Stomach (tissue), 9 donors: ENCODE results near the gene C2CD3. TPM values are rescaled to one million over a fixed set of nuclear protein-coding genes. Genes with fewer than 3 reads are reported as not detected.

ENCODE experiments used
- DNase-seq, 2 donors: peaks; one replicate each; pipeline versions ENCODE4 v3.0.0 to v3.0.0-alpha.2; 2013 to 2019
- H3K27ac ChIP-seq, 5 donors: fragments of 200-600 bp in 4 of 5; sonication (generic) in 4 of 5; one replicate each; pipeline ENCODE4 v1.5.1; 2013 to 2019; ENCODE audit warnings: mild to moderate bottlenecking in 1 of 5, moderate library complexity in 1 of 5
- H3K27me3 ChIP-seq, 3 donors: fragments of 200-600 bp; sonication (generic); one replicate each; pipeline ENCODE4 v1.5.1; 2017 to 2019; ENCODE audit warnings: mixed run types in 1 of 3
- H3K36me3 ChIP-seq, 4 donors: fragments of 200-600 bp; sonication (generic); 1 replicate in 3 of 4; 2 replicates in 1 of 4; pipeline ENCODE4 v1.5.1; 2016 to 2019
- H3K4me1 ChIP-seq, 4 donors: fragments of 200-600 bp; sonication (generic); one replicate each; pipeline ENCODE4 v1.5.1; 2016 to 2019
- H3K4me3 ChIP-seq, 4 donors: fragments of 200-600 bp; sonication (generic) in 3 of 4; one replicate each; pipeline ENCODE4 v1.5.1; 2016 to 2019; ENCODE audit warnings: mild to moderate bottlenecking in 1 of 4
- H3K9me3 ChIP-seq, 4 donors: fragments of 200-600 bp; sonication (generic); one replicate each; pipeline ENCODE4 v1.5.1; 2016 to 2019
- CTCF ChIP-seq, 7 experiments: fragments of 450-650 bp in 4 of 7; fragments of 200-600 bp in 3 of 7; sonication (generic) in 3 of 7; IDR thresholded peaks; one replicate each; pipeline ENCODE4 v1.5.1; 2016 to 2019; ENCODE audit warnings: antibody characterized with exemption in 7 of 7, control low read depth in 2 of 7, mild to moderate bottlenecking in 1 of 7
- EP300 ChIP-seq: sonication (generic); formaldehyde crosslinking; IDR thresholded peaks from one replicate; pipeline ENCODE4 v1.6.1; 2017; ENCODE audit warnings: antibody characterized with exemption
- POLR2A ChIP-seq, 4 donors: fragments of 450-650 bp; IDR thresholded peaks; one replicate each; pipeline ENCODE4 v1.6.1; 2016; ENCODE audit warnings: antibody characterized with exemption in 4 of 4, control low read depth in 2 of 4, mild to moderate bottlenecking in 1 of 4, moderate library complexity in 1 of 4
- POLR2AphosphoS5 ChIP-seq, 3 donors: sonication (generic); formaldehyde crosslinking; IDR thresholded peaks; one replicate each; pipeline ENCODE4 v1.6.1; 2016; ENCODE audit warnings: antibody characterized with exemption in 3 of 3
- WGBS, 5 donors: extraction: QIAGEN DNeasy Blood & Tissue Kit in 3 of 5; methylation state at CpG; one replicate each; pipeline versions ENCODE4 v1.1.5 to v1.1.7; 2013 to 2018; 5-methylcytosine and 5-hydroxymethylcytosine counted together
- intact Hi-C: fragments of 100-400 bp; cut with DNase I; formaldehyde crosslinking; loops from one replicate; pipeline ENCODE4 v1.15.1; 2023; ENCODE audit warnings: low total_unique reads
- polyA plus RNA-seq, 3 donors: library from polyadenylated mRNA; stranded (reverse); fragments of 200-250 nt; gene quantifications; one replicate each; pipeline ENCODE4 v1.2.3, GENCODE V29; 2013
- total RNA-seq, 5 donors: library from RNA; depleted of rRNA; stranded (reverse); fragments of >200 nt; gene quantifications; one replicate each; pipeline versions ENCODE4 v1.1.0 to v1.2.3, GENCODE V29; 2014 to 2016
- donor health status: healthy with polysubstance abuse.
- donor health status: Bipolar disorder and iron deficiency.
- donor health status: healthy.

C2CD3 gene
- total and polyA plus RNA-seq, 8 donors = 5.6 to 176 (median 38.6) TPM

DNA sequence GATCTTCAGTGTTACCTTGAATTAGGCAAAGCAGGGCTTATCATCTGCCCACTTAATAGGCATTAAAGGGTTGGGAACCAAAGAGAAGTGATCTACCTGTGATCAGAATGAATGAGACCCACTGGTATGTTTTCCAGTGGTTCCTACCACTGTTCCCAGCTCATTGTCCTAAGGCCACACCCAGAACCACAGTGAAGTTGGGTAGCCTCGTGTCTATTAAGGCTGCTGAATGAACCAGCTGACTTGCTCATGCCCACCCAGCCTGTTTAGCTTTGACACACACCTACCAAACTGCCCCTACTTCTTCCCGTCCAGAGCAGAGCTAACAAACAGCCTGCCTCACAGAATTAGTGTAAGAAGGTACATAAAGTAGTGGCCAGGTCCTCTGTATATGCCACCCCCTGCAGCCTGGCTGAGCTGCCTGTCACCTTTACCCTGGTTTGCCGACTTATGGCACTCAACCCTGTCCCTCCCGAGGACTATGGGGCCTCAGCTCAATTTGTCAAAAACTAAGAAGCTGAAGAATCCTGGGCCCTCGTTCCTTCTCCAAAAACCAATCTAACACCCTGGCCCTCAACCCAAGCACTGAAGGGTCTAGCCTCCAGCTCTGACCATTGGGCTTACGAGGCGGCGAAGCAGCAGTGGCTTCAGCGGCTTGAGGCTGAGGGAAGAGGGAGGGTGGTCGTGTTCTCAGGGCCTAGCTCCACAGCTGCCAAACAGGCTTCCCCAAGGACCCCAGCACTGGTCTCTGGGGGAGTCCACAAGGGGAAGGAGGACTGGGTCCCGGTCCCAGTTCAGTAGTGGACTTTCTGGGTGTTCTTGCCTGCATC is 198.0 kb downstream of the C2CD3 start:
- TF ChIP-seq POLR2A (IDR thresholded peaks at IDR 0.05) = no peak
- no peak for TF ChIP-seq CTCF (IDR thresholded peaks at IDR 0.05)
- TF ChIP-seq POLR2AphosphoS5 (IDR thresholded peaks at IDR 0.05) = no peak
- TF ChIP-seq EP300 = no peak
- 65 to 78% (median 67%) methylated on average over 10 to 11 of the region's 11 CpGs for WGBS, 5 donors
- peak in 1 of 2 donors; percentile 46 for DNase-seq
- Histone ChIP-seq H3K27me3 (no peaks in the 10 kb centered on the region), H3K9me3 (no peaks in the 10 kb centered on the region), H3K27ac (peak overlapping the region in 3 of 5 donors; percentile 27 to 62 (median 49)), H3K4me1 (peaks cover 0 to 40% (median 19%) of the 10 kb centered on the region in 4 donors), H3K36me3 (peaks cover 17 to 48% (median 37%) of the 10 kb centered on the region in 4 donors), H3K4me3 (no peak overlapping the region)
- intact Hi-C loops = loop anchor here (10.0 kb wide), 1 partner anchor 52 kb away; no protein-coding TSS in a partner anchor

GRCh38 chr11:73972187-73972586 is 198.6 kb downstream of the C2CD3 start:
- Histone ChIP-seq H3K36me3 (peaks cover 17 to 41% (median 31%) of the 10 kb centered on the region in 4 donors), H3K27ac (no peak overlapping the region), H3K27me3 (no peaks in the 10 kb centered on the region), H3K4me1 (peaks cover 0 to 38% (median 18%) of the 10 kb centered on the region in 4 donors), H3K9me3 (no peaks in the 10 kb centered on the region), H3K4me3 (no peak overlapping the region)
- TF ChIP-seq POLR2A (IDR thresholded peaks at IDR 0.05) (no peak), POLR2AphosphoS5 (IDR thresholded peaks at IDR 0.05) (no peak), CTCF (IDR thresholded peaks at IDR 0.05) (no peak), EP300 (no peak)
- DNase-seq = no peak
- intact Hi-C loops = loop anchor here (10.0 kb wide), 1 partner anchor 53 kb away; no protein-coding TSS in a partner anchor
- WGBS, 5 donors = 85 to 100% (median 96%) methylated on average over 1 of the region's 1 CpG

DNA sequence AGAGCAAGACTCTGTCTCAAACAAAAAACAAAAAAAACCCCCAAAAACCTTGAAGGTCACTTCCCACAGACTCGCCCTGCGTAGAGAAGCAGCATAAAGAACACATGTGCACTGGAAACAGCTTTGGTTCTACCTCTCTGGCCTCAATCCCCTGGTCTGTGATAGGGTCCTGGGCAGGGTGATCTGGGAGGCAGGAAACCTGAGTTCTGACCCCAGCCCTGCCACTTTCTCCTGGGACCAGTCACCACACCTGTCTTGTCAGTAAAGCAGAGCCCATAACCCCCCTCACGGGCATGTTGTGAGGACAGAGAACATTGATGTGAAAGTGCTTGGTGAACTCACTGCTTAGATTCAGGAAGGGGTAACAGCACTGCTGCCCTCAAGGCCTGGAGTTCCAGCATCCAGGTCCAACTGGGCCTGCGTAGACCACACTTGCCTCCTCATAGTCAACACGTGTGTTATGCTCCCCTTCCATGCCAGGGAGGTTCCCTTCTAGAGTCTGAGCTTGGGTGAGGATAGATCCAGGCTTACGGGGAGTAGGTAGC is 199.6 kb downstream of the C2CD3 start:
- Histone ChIP-seq H3K4me3 (no peak overlapping the region), H3K9me3 (no peaks in the 10 kb centered on the region), H3K4me1 (peaks cover 0 to 30% (median 18%) of the 10 kb centered on the region in 4 donors), H3K27ac (no peak overlapping the region), H3K36me3 (peaks cover 12 to 32% (median 22%) of the 10 kb centered on the region in 4 donors), H3K27me3 (no peaks in the 10 kb centered on the region)
- no peak for DNase-seq
- TF ChIP-seq EP300 = no peak
- no peak for TF ChIP-seq POLR2A (IDR thresholded peaks at IDR 0.05)
- TF ChIP-seq POLR2AphosphoS5 (IDR thresholded peaks at IDR 0.05) = no peak
- no peak for TF ChIP-seq CTCF (IDR thresholded peaks at IDR 0.05)
- WGBS, 5 donors = 75 to 86% (median 84%) methylated on average over 6 of the region's 6 CpGs
- intact Hi-C loops = loop anchor here (10.0 kb wide), 1 partner anchor 54 kb away; no protein-coding TSS in a partner anchor

DNA sequence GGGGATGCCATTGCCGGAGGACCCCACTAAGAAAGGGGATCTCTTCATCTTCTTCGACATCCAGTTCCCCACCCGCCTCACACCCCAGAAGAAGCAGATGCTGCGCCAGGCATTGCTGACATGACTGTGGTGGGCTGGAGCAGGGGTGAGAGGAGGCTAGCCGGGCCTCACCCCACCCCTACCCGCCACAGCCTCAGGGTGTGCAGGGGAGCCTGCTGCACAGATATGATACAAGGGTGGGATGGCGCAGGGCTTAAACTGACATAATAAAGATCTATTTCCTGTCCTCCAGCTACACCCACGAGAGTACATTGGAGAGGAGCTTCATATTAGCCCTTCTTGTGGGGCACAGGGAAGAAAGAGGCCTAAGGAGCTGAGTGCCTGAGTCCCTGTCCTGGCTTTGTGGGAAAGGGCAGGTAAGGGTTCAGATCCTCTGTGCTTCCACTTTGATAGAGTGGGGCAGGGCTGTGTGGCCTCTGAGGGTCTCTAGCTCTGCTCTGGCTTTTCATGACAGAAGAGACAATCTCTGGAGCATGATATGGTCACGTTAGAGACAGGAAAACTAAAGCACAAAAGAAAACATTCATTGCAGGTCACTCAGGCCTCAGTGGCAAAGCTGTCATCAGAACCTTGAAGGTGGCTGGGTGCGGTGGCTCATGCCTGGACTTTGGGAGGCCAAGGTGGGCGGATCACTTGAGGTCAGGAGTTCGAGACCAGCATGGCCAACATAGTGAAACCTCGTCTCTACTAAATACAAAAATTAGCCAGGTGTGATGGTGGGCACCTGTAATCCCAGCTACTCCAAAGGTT is 200.6 kb downstream of the C2CD3 start:
- H3K27ac ChIP-seq = no peak overlapping the region
- peak in 1 of 2 donors; percentile 40 for DNase-seq
- no peak overlapping the region for H3K4me3 ChIP-seq
- no peaks in the 10 kb centered on the region for H3K27me3 ChIP-seq
- H3K36me3 ChIP-seq = peaks cover 4 to 21% (median 11%) of the 10 kb centered on the region in 4 donors
- intact Hi-C loops = loop anchor here (10.0 kb wide), 1 partner anchor 55 kb away; no protein-coding TSS in a partner anchor
- no peak for TF ChIP-seq CTCF (IDR thresholded peaks at IDR 0.05)
- no peak for TF ChIP-seq POLR2AphosphoS5 (IDR thresholded peaks at IDR 0.05)
- no peak for TF ChIP-seq POLR2A (IDR thresholded peaks at IDR 0.05)
- TF ChIP-seq EP300 = no peak
- no peaks in the 10 kb centered on the region for H3K9me3 ChIP-seq
- peaks cover 0 to 25% (median 18%) of the 10 kb centered on the region in 4 donors for H3K4me1 ChIP-seq
- WGBS, 5 donors = 64 to 79% (median 70%) methylated on average over 12 to 13 of the region's 13 CpGs
